SW480 (cell line): ENCODE data around the gene DNMT3A.
"Not testable (repeated sequence)": the region's sequence is repeated elsewhere in the genome, so short reads cannot be mapped to it uniquely, and the experiment has no call there.

Source experiments
- DNase-seq: peaks from one replicate; pipeline ENCODE4 v3.0.0-alpha.2; 2016; ENCODE audit warnings: low spot score

The DNMT3A gene

GRCh38 chr2:25283921-25284320, 57.8 kb downstream of the DNMT3A start:
- DNase-seq: no peak

GRCh38 chr2:25281941-25282340, 59.8 kb downstream of the DNMT3A start:
- no peak for DNase-seq

- DNase-seq: no peak
These were observed 60.2 kb downstream of the DNMT3A start for GRCh38 chr2:25281522-25281921.

- no peak for DNase-seq
These were observed 61.6 kb downstream of the DNMT3A start for GRCh38 chr2:25280051-25280687.

- DNase-seq: no peak
These were observed 62.6 kb downstream of the DNMT3A start for GRCh38 chr2:25279091-25279651.

- no peak for DNase-seq
These were observed 64.9 kb downstream of the DNMT3A start for GRCh38 chr2:25276569-25277465.

- no peak for DNase-seq
These were observed 66.2 kb downstream of the DNMT3A start for GRCh38 chr2:25275575-25275965.

- no peak for DNase-seq
These were observed 66.7 kb downstream of the DNMT3A start for GRCh38 chr2:25274868-25275574.

GRCh38 chr2:25273985-25274535, 67.7 kb downstream of the DNMT3A start:
- no peak for DNase-seq

- DNase-seq: not testable (repeated sequence)
These were observed 69.0 kb downstream of the DNMT3A start for GRCh38 chr2:25272705-25273104.

GRCh38 chr2:25270061-25270460, 71.7 kb downstream of the DNMT3A start:
- DNase-seq: no peak

GRCh38 chr2:25269233-25269632, 72.5 kb downstream of the DNMT3A start:
- no peak for DNase-seq

- DNase-seq: no peak
These were observed 73.6 kb downstream of the DNMT3A start for GRCh38 chr2:25268139-25268538.

- DNase-seq: no peak
These were observed 75.3 kb downstream of the DNMT3A start for GRCh38 chr2:25266399-25266798.

- DNase-seq: no peak
These were observed 75.9 kb downstream of the DNMT3A start for GRCh38 chr2:25265802-25266201.

- no peak for DNase-seq
These were observed 76.7 kb downstream of the DNMT3A start for GRCh38 chr2:25265001-25265400.

GRCh38 chr2:25262288-25262687, 79.4 kb downstream of the DNMT3A start:
- no peak for DNase-seq

GRCh38 chr2:25259737-25260124, 82.0 kb downstream of the DNMT3A start:
- DNase-seq: no peak

GRCh38 chr2:25258847-25259736, 82.6 kb downstream of the DNMT3A start:
- DNase-seq: no peak

- DNase-seq: no peak
These were observed 83.5 kb downstream of the DNMT3A start for GRCh38 chr2:25257931-25258846.
